HL-60 (cell line): ENCODE data around the gene ADAMTS2.

Source experiments
- POLR2AphosphoS5 ChIP-seq: IDR thresholded peaks from 2 replicates; pipeline ENCODE4 v1.6.1; 2012; ENCODE audit warnings: low read depth
- TF ChIP-seq, protein P1 (sequence below): IDR thresholded peaks from one replicate; pipeline ENCODE4 v1.5.1; 2011; ENCODE audit warnings: low read length, control low read depth, inconsistent platforms; ENCODE audit not compliant: insufficient read depth

- TF ChIP-seq, protein P1, sequence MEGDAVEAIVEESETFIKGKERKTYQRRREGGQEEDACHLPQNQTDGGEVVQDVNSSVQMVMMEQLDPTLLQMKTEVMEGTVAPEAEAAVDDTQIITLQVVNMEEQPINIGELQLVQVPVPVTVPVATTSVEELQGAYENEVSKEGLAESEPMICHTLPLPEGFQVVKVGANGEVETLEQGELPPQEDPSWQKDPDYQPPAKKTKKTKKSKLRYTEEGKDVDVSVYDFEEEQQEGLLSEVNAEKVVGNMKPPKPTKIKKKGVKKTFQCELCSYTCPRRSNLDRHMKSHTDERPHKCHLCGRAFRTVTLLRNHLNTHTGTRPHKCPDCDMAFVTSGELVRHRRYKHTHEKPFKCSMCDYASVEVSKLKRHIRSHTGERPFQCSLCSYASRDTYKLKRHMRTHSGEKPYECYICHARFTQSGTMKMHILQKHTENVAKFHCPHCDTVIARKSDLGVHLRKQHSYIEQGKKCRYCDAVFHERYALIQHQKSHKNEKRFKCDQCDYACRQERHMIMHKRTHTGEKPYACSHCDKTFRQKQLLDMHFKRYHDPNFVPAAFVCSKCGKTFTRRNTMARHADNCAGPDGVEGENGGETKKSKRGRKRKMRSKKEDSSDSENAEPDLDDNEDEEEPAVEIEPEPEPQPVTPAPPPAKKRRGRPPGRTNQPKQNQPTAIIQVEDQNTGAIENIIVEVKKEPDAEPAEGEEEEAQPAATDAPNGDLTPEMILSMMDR: no peak
- TF ChIP-seq POLR2AphosphoS5: no peak
Observed at GRCh38 chr5:179185941-179186411, 159.3 kb downstream of the ADAMTS2 start.
